Liver (tissue), 9 donors: Measurements from ENCODE around the gene CYP20A1. TPM values are rescaled to one million over a fixed set of nuclear protein-coding genes. Genes with fewer than 3 reads are reported as not detected.

Experiments used
- DNase-seq: peaks from one replicate; pipeline ENCODE4 v3.0.0-alpha.2; 2017; ENCODE audit warnings: low spot score
- H3K27ac ChIP-seq, 2 donors: one replicate each; pipeline ENCODE4 v1.7.0; 2013; ENCODE audit warnings: inconsistent platforms in 2 of 2, low read length in 2 of 2, control low read depth in 1 of 2, low read depth in 1 of 2, mild to moderate bottlenecking in 1 of 2
- H3K27me3 ChIP-seq, 4 donors: one replicate each; pipeline versions ENCODE4 v1.6.1 to v1.7.0; 2013; ENCODE audit warnings: low read length in 3 of 4, inconsistent platforms in 1 of 4, mild to moderate bottlenecking in 1 of 4, moderate library complexity in 1 of 4; ENCODE audit not compliant: control insufficient read depth in 4 of 4, insufficient read depth in 4 of 4
- H3K36me3 ChIP-seq, 4 donors: one replicate each; pipeline versions ENCODE4 v1.6.1 to v1.7.0; 2013; ENCODE audit warnings: low read length in 3 of 4, mild to moderate bottlenecking in 3 of 4, low read depth in 1 of 4, moderate library complexity in 1 of 4; ENCODE audit not compliant: control insufficient read depth in 4 of 4, insufficient read depth in 3 of 4
- H3K4me1 ChIP-seq, 4 donors: one replicate each; pipeline versions ENCODE4 v1.6.1 to v1.7.0; 2013; ENCODE audit warnings: low read length in 3 of 4, mild to moderate bottlenecking in 3 of 4, moderate library complexity in 1 of 4; ENCODE audit not compliant: control insufficient read depth in 4 of 4, insufficient read depth in 4 of 4
- H3K4me3 ChIP-seq, 3 donors: one replicate each; pipeline versions ENCODE4 v1.6.1 to v1.7.0; 2013; ENCODE audit warnings: low read length in 3 of 3, control low read depth in 1 of 3, low read depth in 1 of 3, mild to moderate bottlenecking in 1 of 3
- H3K9ac ChIP-seq, 2 donors: one replicate each; pipeline ENCODE4 v1.7.0; 2013; ENCODE audit warnings: low read length in 2 of 2, mild to moderate bottlenecking in 2 of 2, moderate library complexity in 2 of 2, control low read depth in 1 of 2, low read depth in 1 of 2
- H3K9me3 ChIP-seq, 4 donors: one replicate each; pipeline versions ENCODE4 v1.6.1 to v1.7.0; 2013; ENCODE audit warnings: low read length in 3 of 4; ENCODE audit not compliant: control insufficient read depth in 4 of 4
- ATF3 ChIP-seq: IDR thresholded peaks from 2 replicates; pipeline ENCODE4 v1.6.1; 2016; ENCODE audit warnings: antibody characterized with exemption
- EGR1 ChIP-seq, 2 donors: IDR thresholded peaks; 2 replicates each; pipeline ENCODE4 v1.6.1; 2016 to 2018; ENCODE audit warnings: antibody characterized with exemption in 2 of 2, low read depth in 2 of 2
- FOXA2 ChIP-seq: IDR thresholded peaks from 2 replicates; pipeline ENCODE4 v1.6.1; 2016; ENCODE audit warnings: antibody characterized with exemption
- GABPA ChIP-seq, 2 donors: IDR thresholded peaks in 1 of 2; conservative IDR thresholded peaks in 1 of 2; 2 replicates each; pipeline ENCODE4 v1.6.1; 2016; ENCODE audit warnings: antibody characterized with exemption in 2 of 2, mild to moderate bottlenecking in 1 of 2, moderate library complexity in 1 of 2
- HNF4A ChIP-seq, 2 donors: conservative IDR thresholded peaks; 2 replicates each; pipeline ENCODE4 v1.6.1; 2016; ENCODE audit warnings: antibody characterized with exemption in 2 of 2, mild to moderate bottlenecking in 2 of 2
- HNF4G ChIP-seq: IDR thresholded peaks from 2 replicates; pipeline ENCODE4 v1.6.1; 2016; ENCODE audit warnings: antibody characterized with exemption
- MAX ChIP-seq: IDR thresholded peaks from 2 replicates; pipeline ENCODE4 v1.6.1; 2016; ENCODE audit warnings: antibody characterized with exemption
- NR2F2 ChIP-seq: IDR thresholded peaks from 2 replicates; pipeline ENCODE4 v1.6.1; 2016; ENCODE audit warnings: antibody characterized with exemption
- RAD21 ChIP-seq, 2 donors: IDR thresholded peaks; 2 replicates each; pipeline ENCODE4 v1.6.1; 2016; ENCODE audit warnings: antibody characterized with exemption in 2 of 2, mild to moderate bottlenecking in 2 of 2
- RXRA ChIP-seq, 2 donors: IDR thresholded peaks; 2 replicates each; pipeline ENCODE4 v1.6.1; 2017 to 2018; ENCODE audit warnings: antibody characterized with exemption in 2 of 2, mild to moderate bottlenecking in 1 of 2
- SP1 ChIP-seq: IDR thresholded peaks from 2 replicates; pipeline ENCODE4 v1.6.1; 2018; ENCODE audit warnings: antibody characterized with exemption, mild to moderate bottlenecking
- YY1 ChIP-seq: IDR thresholded peaks from 2 replicates; pipeline ENCODE4 v1.6.1; 2016; ENCODE audit warnings: antibody characterized with exemption, mild to moderate bottlenecking
- WGBS: extraction: QIAGEN DNeasy Blood & Tissue Kit; methylation state at CpG from one replicate; pipeline ENCODE4 v1.1.7; 2013; 5-methylcytosine and 5-hydroxymethylcytosine counted together
- polyA plus RNA-seq, 2 donors: library from polyadenylated mRNA; stranded (reverse) in 1 of 2; unstranded in 1 of 2; fragments of 200-250 nt in 1 of 2; fragments of >200 nt in 1 of 2; fragmentation: Nextera tagmentation in 1 of 2; extraction: Ambion mirVana in 1 of 2; gene quantifications; one replicate each; pipeline versions ENCODE4 v1.2.1 to v1.2.3, GENCODE V29; 2013 to 2015
- total RNA-seq, 2 donors: library from RNA; depleted of rRNA; stranded (reverse); fragments of >200 nt; gene quantifications; one replicate each; pipeline ENCODE4 v1.2.3, GENCODE V29; 2014
- TF ChIP-seq, protein P1 (sequence below): IDR thresholded peaks from 2 replicates; pipeline ENCODE4 v1.6.1; 2016; ENCODE audit warnings: antibody characterized with exemption
- TF ChIP-seq, protein P2 (sequence below): IDR thresholded peaks from 2 replicates; pipeline ENCODE4 v1.6.1; 2016; ENCODE audit warnings: antibody characterized with exemption, mild to moderate bottlenecking
- donor health status: healthy.
- donor health status: healthy.
- donor health status: healthy.
- donor health status: healthy.
- donor health status: healthy.

The CYP20A1 gene
- total and polyA plus RNA-seq, 4 donors: 5.0 to 22.7 (median 16.1) TPM

DNA sequence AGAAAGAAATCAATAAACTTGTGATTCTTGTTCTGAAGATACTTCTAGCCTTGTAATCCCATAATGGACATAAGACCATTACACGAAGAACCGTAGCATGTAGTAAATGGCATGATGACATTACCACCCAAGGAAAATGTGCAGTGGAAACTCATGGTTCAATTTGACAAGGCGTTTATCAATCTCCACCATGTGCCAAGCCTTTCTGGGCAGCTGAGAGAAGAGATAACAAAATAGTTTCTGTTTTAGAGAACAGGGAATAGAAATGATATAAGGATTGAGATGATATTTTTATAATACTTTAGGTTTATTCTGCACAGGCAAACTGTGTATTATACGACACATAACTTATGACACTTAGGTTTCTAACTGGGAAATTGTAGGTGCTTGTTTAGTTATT, 108.6 kb downstream of the CYP20A1 start:
- H3K9ac ChIP-seq: no peak overlapping the region
- H3K36me3 ChIP-seq: peaks cover 0 to 3% (median 0%) of the 10 kb centered on the region in 4 donors
- 81% methylated on average over 4 of the region's 4 CpGs for WGBS
- TF ChIP-seq, protein P1, sequence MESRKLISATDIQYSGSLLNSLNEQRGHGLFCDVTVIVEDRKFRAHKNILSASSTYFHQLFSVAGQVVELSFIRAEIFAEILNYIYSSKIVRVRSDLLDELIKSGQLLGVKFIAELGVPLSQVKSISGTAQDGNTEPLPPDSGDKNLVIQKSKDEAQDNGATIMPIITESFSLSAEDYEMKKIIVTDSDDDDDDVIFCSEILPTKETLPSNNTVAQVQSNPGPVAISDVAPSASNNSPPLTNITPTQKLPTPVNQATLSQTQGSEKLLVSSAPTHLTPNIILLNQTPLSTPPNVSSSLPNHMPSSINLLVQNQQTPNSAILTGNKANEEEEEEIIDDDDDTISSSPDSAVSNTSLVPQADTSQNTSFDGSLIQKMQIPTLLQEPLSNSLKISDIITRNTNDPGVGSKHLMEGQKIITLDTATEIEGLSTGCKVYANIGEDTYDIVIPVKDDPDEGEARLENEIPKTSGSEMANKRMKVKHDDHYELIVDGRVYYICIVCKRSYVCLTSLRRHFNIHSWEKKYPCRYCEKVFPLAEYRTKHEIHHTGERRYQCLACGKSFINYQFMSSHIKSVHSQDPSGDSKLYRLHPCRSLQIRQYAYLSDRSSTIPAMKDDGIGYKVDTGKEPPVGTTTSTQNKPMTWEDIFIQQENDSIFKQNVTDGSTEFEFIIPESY: no peak
- TF ChIP-seq RXRA (IDR thresholded peaks at IDR 0.05) (no peak), HNF4G (no peak), RAD21 (IDR thresholded peaks at IDR 0.05) (no peak), GABPA (IDR thresholded peaks at IDR 0.05 in 1 of 2, conservative IDR thresholded peaks at IDR 0.05 in 1 of 2) (no peak), NR2F2 (no peak), HNF4A (conservative IDR thresholded peaks at IDR 0.05) (no peak), FOXA2 (no peak), SP1 (no peak), EGR1 (IDR thresholded peaks at IDR 0.05; ENCODE audit: low read depth in 2 of 2) (no peak), YY1 (no peak), MAX (no peak)
- TF ChIP-seq, protein P2, sequence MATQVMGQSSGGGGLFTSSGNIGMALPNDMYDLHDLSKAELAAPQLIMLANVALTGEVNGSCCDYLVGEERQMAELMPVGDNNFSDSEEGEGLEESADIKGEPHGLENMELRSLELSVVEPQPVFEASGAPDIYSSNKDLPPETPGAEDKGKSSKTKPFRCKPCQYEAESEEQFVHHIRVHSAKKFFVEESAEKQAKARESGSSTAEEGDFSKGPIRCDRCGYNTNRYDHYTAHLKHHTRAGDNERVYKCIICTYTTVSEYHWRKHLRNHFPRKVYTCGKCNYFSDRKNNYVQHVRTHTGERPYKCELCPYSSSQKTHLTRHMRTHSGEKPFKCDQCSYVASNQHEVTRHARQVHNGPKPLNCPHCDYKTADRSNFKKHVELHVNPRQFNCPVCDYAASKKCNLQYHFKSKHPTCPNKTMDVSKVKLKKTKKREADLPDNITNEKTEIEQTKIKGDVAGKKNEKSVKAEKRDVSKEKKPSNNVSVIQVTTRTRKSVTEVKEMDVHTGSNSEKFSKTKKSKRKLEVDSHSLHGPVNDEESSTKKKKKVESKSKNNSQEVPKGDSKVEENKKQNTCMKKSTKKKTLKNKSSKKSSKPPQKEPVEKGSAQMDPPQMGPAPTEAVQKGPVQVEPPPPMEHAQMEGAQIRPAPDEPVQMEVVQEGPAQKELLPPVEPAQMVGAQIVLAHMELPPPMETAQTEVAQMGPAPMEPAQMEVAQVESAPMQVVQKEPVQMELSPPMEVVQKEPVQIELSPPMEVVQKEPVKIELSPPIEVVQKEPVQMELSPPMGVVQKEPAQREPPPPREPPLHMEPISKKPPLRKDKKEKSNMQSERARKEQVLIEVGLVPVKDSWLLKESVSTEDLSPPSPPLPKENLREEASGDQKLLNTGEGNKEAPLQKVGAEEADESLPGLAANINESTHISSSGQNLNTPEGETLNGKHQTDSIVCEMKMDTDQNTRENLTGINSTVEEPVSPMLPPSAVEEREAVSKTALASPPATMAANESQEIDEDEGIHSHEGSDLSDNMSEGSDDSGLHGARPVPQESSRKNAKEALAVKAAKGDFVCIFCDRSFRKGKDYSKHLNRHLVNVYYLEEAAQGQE: no peak
- no peaks in the 10 kb centered on the region for H3K9me3 ChIP-seq
- no peak for DNase-seq
- H3K4me1 ChIP-seq: no peaks in the 10 kb centered on the region
- no peak overlapping the region for H3K27ac ChIP-seq
- H3K4me3 ChIP-seq: no peak overlapping the region
- H3K27me3 ChIP-seq: no peaks in the 10 kb centered on the region

DNA sequence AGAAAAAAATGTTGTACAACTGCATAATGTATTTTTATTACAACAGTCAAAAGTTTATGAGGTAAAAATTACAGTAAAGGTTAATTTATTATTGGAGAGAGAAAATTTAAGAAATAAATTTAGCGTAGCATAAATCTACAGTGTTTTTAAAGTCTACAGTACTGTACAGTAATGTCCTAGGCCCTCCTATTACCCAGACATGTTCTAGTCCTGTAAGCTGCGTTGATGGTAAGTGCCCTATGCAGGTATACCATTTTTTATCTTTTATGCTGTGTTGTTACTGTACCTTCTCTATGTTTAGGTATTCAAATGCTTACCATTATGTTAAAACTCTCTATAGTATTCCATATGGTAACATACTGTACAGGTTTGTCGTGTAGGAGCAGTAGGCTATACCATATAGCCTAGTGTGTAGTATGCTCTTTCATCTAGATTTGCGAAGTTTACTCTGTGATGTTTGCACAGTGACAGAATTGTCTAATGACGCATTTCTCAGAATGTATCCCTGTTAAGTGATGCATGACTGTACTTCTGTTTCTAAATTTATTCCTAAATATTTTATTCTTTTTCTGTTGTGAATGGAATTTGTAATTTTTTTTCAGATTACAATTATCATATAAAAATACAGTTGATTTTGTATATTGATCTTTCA, 113.9 kb downstream of the CYP20A1 start:
- no peaks in the 10 kb centered on the region for H3K9me3 ChIP-seq
- H3K27ac ChIP-seq: no peak overlapping the region
- no peak for TF ChIP-seq EGR1 (IDR thresholded peaks at IDR 0.05; ENCODE audit: low read depth in 2 of 2)
- TF ChIP-seq MAX: no peak
- no peak for TF ChIP-seq SP1
- TF ChIP-seq HNF4G: no peak
- no peak for TF ChIP-seq ATF3
- no peaks in the 10 kb centered on the region for H3K4me1 ChIP-seq
- H3K9ac ChIP-seq: no peak overlapping the region
- no peak for DNase-seq
- 95% methylated on average over 5 of the region's 5 CpGs for WGBS
- no peaks in the 10 kb centered on the region for H3K27me3 ChIP-seq
- H3K4me3 ChIP-seq: no peak overlapping the region
- no peaks in the 10 kb centered on the region for H3K36me3 ChIP-seq
